Liver (tissue), 9 donors: Measurements from ENCODE around the gene CIB4. TPM values are rescaled to one million over a fixed set of nuclear protein-coding genes. Genes with fewer than 3 reads are reported as not detected.

Experiments used
- DNase-seq: peaks from one replicate; pipeline ENCODE4 v3.0.0-alpha.2; 2017; ENCODE audit warnings: low spot score
- H3K27ac ChIP-seq, 2 donors: one replicate each; pipeline ENCODE4 v1.7.0; 2013; ENCODE audit warnings: inconsistent platforms in 2 of 2, low read length in 2 of 2, control low read depth in 1 of 2, low read depth in 1 of 2, mild to moderate bottlenecking in 1 of 2
- H3K27me3 ChIP-seq, 4 donors: one replicate each; pipeline versions ENCODE4 v1.6.1 to v1.7.0; 2013; ENCODE audit warnings: low read length in 3 of 4, inconsistent platforms in 1 of 4, mild to moderate bottlenecking in 1 of 4, moderate library complexity in 1 of 4; ENCODE audit not compliant: control insufficient read depth in 4 of 4, insufficient read depth in 4 of 4
- H3K36me3 ChIP-seq, 4 donors: one replicate each; pipeline versions ENCODE4 v1.6.1 to v1.7.0; 2013; ENCODE audit warnings: low read length in 3 of 4, mild to moderate bottlenecking in 3 of 4, low read depth in 1 of 4, moderate library complexity in 1 of 4; ENCODE audit not compliant: control insufficient read depth in 4 of 4, insufficient read depth in 3 of 4
- H3K4me1 ChIP-seq, 4 donors: one replicate each; pipeline versions ENCODE4 v1.6.1 to v1.7.0; 2013; ENCODE audit warnings: low read length in 3 of 4, mild to moderate bottlenecking in 3 of 4, moderate library complexity in 1 of 4; ENCODE audit not compliant: control insufficient read depth in 4 of 4, insufficient read depth in 4 of 4
- H3K4me3 ChIP-seq, 3 donors: one replicate each; pipeline versions ENCODE4 v1.6.1 to v1.7.0; 2013; ENCODE audit warnings: low read length in 3 of 3, control low read depth in 1 of 3, low read depth in 1 of 3, mild to moderate bottlenecking in 1 of 3
- H3K9ac ChIP-seq, 2 donors: one replicate each; pipeline ENCODE4 v1.7.0; 2013; ENCODE audit warnings: low read length in 2 of 2, mild to moderate bottlenecking in 2 of 2, moderate library complexity in 2 of 2, control low read depth in 1 of 2, low read depth in 1 of 2
- H3K9me3 ChIP-seq, 4 donors: one replicate each; pipeline versions ENCODE4 v1.6.1 to v1.7.0; 2013; ENCODE audit warnings: low read length in 3 of 4; ENCODE audit not compliant: control insufficient read depth in 4 of 4
- CTCF ChIP-seq: fragments of 150-350 bp; IDR thresholded peaks from 2 replicates; pipeline ENCODE4 v1.5.1; 2017; ENCODE audit warnings: improper control_type of control experiment, low read depth, low read length; ENCODE audit not compliant: missing input control
- EGR1 ChIP-seq, 2 donors: IDR thresholded peaks; 2 replicates each; pipeline ENCODE4 v1.6.1; 2016 to 2018; ENCODE audit warnings: antibody characterized with exemption in 2 of 2, low read depth in 2 of 2
- FOXA1 ChIP-seq: IDR thresholded peaks from 2 replicates; pipeline ENCODE4 v1.6.1; 2016; ENCODE audit warnings: antibody characterized with exemption
- FOXA2 ChIP-seq: IDR thresholded peaks from 2 replicates; pipeline ENCODE4 v1.6.1; 2016; ENCODE audit warnings: antibody characterized with exemption
- HNF4G ChIP-seq: IDR thresholded peaks from 2 replicates; pipeline ENCODE4 v1.6.1; 2016; ENCODE audit warnings: antibody characterized with exemption
- JUND ChIP-seq, 2 donors: IDR thresholded peaks; 2 replicates each; pipeline ENCODE4 v1.6.1; 2016; ENCODE audit warnings: antibody characterized with exemption in 2 of 2
- MAX ChIP-seq: IDR thresholded peaks from 2 replicates; pipeline ENCODE4 v1.6.1; 2016; ENCODE audit warnings: antibody characterized with exemption
- NR2F2 ChIP-seq: IDR thresholded peaks from 2 replicates; pipeline ENCODE4 v1.6.1; 2016; ENCODE audit warnings: antibody characterized with exemption
- RAD21 ChIP-seq, 2 donors: IDR thresholded peaks; 2 replicates each; pipeline ENCODE4 v1.6.1; 2016; ENCODE audit warnings: antibody characterized with exemption in 2 of 2, mild to moderate bottlenecking in 2 of 2
- REST ChIP-seq: IDR thresholded peaks from 2 replicates; pipeline ENCODE4 v1.6.1; 2016; ENCODE audit warnings: antibody characterized with exemption, mild to moderate bottlenecking
- RXRA ChIP-seq, 2 donors: IDR thresholded peaks; 2 replicates each; pipeline ENCODE4 v1.6.1; 2017 to 2018; ENCODE audit warnings: antibody characterized with exemption in 2 of 2, mild to moderate bottlenecking in 1 of 2
- SP1 ChIP-seq: IDR thresholded peaks from 2 replicates; pipeline ENCODE4 v1.6.1; 2018; ENCODE audit warnings: antibody characterized with exemption, mild to moderate bottlenecking
- TAF1 ChIP-seq: conservative IDR thresholded peaks from 2 replicates; pipeline ENCODE4 v1.6.1; 2016; ENCODE audit warnings: antibody characterized with exemption, mild to moderate bottlenecking
- YY1 ChIP-seq: IDR thresholded peaks from 2 replicates; pipeline ENCODE4 v1.6.1; 2016; ENCODE audit warnings: antibody characterized with exemption, mild to moderate bottlenecking
- ZBTB33 ChIP-seq: IDR thresholded peaks from 2 replicates; pipeline ENCODE4 v1.6.1; 2016; ENCODE audit warnings: antibody characterized with exemption
- WGBS: extraction: QIAGEN DNeasy Blood & Tissue Kit; methylation state at CpG from one replicate; pipeline ENCODE4 v1.1.7; 2013; 5-methylcytosine and 5-hydroxymethylcytosine counted together
- polyA plus RNA-seq, 2 donors: library from polyadenylated mRNA; stranded (reverse) in 1 of 2; unstranded in 1 of 2; fragments of 200-250 nt in 1 of 2; fragments of >200 nt in 1 of 2; fragmentation: Nextera tagmentation in 1 of 2; extraction: Ambion mirVana in 1 of 2; gene quantifications; one replicate each; pipeline versions ENCODE4 v1.2.1 to v1.2.3, GENCODE V29; 2013 to 2015
- total RNA-seq, 2 donors: library from RNA; depleted of rRNA; stranded (reverse); fragments of >200 nt; gene quantifications; one replicate each; pipeline ENCODE4 v1.2.3, GENCODE V29; 2014
- donor health status: healthy.
- donor health status: healthy.
- donor health status: healthy.
- donor health status: healthy.
- donor health status: healthy.

The CIB4 gene
- total and polyA plus RNA-seq, 4 donors: not detected

DNA sequence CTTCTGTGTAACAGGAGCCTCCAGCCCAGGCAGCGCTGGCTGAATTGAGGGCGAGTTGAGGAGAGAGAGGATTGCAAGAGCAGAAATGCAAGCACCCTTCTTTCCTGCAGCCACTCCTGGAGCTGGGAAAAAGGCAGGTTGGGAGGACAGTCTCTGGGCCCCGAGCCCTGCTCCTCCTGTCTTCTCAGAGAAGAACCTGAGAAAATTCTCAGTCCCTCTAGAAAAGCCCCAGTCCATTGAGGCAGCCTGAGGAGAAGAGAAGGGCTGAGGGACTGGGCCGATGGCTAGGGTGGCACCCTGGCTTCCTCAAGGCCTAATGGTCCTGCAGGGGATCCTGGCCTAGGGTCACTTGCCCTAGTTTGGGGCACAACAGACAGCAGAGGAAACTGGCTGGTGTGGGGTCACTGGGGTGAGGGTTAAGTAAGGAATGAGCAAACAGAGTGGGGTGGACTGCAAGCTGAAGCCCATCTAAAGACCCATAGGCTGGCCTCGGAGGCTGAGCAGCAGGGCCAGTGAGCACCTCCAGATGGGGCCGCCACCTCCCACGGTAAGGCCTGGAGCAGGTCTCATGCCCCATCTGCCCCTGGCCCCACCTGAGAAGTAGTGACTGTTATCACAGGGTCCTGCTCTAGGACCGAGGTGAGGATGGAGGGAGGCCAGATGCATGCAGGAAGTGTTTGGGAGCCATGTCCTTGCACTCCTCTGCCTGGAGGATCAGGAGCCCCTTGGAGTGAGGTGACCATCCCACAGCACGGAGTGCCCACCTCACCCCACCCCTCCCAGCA, 12.4 kb downstream of the CIB4 start:
- Histone ChIP-seq H3K27me3 (no peaks in the 10 kb centered on the region), H3K9ac (no peak overlapping the region), H3K4me3 (no peak overlapping the region), H3K36me3 (no peaks in the 10 kb centered on the region), H3K9me3 (no peaks in the 10 kb centered on the region), H3K27ac (no peak overlapping the region), H3K4me1 (no peaks in the 10 kb centered on the region)
- no peak for DNase-seq
- WGBS: 85% methylated on average over 9 of the region's 9 CpGs
- TF ChIP-seq RXRA (IDR thresholded peaks at IDR 0.05): no peak
- TF ChIP-seq HNF4G: no peak
- TF ChIP-seq REST: no peak
- TF ChIP-seq RAD21 (IDR thresholded peaks at IDR 0.05): no peak
- TF ChIP-seq TAF1: no peak
- TF ChIP-seq JUND (IDR thresholded peaks at IDR 0.05): no peak
- TF ChIP-seq NR2F2: no peak
- no peak for TF ChIP-seq FOXA1
- no peak for TF ChIP-seq MAX
- no peak for TF ChIP-seq EGR1 (IDR thresholded peaks at IDR 0.05; ENCODE audit: low read depth in 2 of 2)
- TF ChIP-seq YY1: no peak
- TF ChIP-seq CTCF: no peak
- TF ChIP-seq ZBTB33: no peak
- no peak for TF ChIP-seq SP1

DNA sequence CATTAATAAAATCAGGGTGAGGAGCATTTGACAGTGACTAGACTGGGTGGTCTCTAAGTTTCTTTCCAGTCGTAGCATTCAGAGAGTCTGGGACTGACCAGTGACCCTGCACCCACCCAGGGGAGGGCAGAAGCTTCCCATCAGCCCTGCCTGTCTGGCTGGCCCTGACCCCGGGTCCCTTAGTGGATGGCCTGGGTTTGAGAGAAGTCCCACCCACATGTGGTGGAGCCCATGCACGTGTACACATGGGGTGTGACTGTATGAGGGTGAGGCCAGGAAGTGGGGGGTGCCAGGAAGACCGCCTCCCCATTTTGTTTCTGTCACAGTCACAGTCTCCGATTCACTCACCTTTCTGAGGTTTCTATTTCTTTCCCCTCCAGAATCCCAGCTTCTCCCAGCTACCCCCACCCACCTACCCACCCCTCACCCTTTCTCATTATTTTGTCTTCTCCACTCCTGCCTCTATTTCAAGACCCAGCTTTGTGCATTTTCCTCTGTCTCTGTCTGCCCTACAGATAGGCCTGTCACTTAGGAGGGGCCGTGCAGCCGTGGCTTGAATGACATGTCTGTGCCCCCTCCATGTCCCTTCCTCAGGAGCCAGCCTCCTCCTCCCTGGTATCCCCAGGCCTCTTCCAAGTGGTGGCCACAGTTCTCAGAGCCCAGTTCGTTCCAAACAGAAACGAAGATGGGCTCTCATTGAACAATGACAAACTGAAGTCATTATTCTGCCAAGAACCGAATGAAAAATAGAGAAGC, 13.6 kb downstream of the CIB4 start:
- no peak for DNase-seq
- no peaks in the 10 kb centered on the region for H3K9me3 ChIP-seq
- no peak overlapping the region for H3K4me3 ChIP-seq
- no peaks in the 10 kb centered on the region for H3K4me1 ChIP-seq
- WGBS: 85% methylated on average over 10 of the region's 10 CpGs
- H3K9ac ChIP-seq: no peak overlapping the region
- H3K27ac ChIP-seq: no peak overlapping the region
- no peaks in the 10 kb centered on the region for H3K36me3 ChIP-seq
- H3K27me3 ChIP-seq: no peaks in the 10 kb centered on the region
- TF ChIP-seq FOXA2 (no peak), CTCF (no peak), EGR1 (IDR thresholded peaks at IDR 0.05; ENCODE audit: low read depth in 2 of 2) (no peak)
